Inflammatory macrophage (primary cell): ENCODE data around the gene LKAAEAR1.

Source experiments
- DNase-seq, 2 donors: peaks; one replicate each; pipeline ENCODE4 v3.0.0-alpha.2; 2020 to 2022

The LKAAEAR1 gene

GRCh38 chr20:64110411-64111068, 26.3 kb upstream of the LKAAEAR1 start:
- DNase-seq = no peak

- DNase-seq = no peak
Observed at GRCh38 chr20:64109831-64110391, 25.7 kb upstream of the LKAAEAR1 start.

- no peak for DNase-seq
Observed at GRCh38 chr20:64108731-64109681, 24.8 kb upstream of the LKAAEAR1 start.

GRCh38 chr20:64107736-64108457, 23.7 kb upstream of the LKAAEAR1 start:
- peak; percentile 66 to 76 for DNase-seq

- DNase-seq = no peak
Observed at GRCh38 chr20:64106981-64107735, 23.0 kb upstream of the LKAAEAR1 start, which contains the start of gene NPBWR2. TSS of gene NPBWR2 (minus strand) at chr20:64107565. CDS start at chr20:64106831, 734 bp downstream.

- DNase-seq = no peak
Observed at GRCh38 chr20:64106435-64106961, 22.3 kb upstream of the LKAAEAR1 start.

GRCh38 chr20:64105846-64106434, 21.7 kb upstream of the LKAAEAR1 start:
- no peak for DNase-seq

- no peak for DNase-seq
Observed at GRCh38 chr20:64104667-64105451, 20.7 kb upstream of the LKAAEAR1 start.

GRCh38 chr20:64103871-64104666, 19.9 kb upstream of the LKAAEAR1 start:
- no peak for DNase-seq

- DNase-seq = no peak
Observed at GRCh38 chr20:64102647-64103354, 18.6 kb upstream of the LKAAEAR1 start.

GRCh38 chr20:64101731-64102621, 17.8 kb upstream of the LKAAEAR1 start:
- DNase-seq = peak in 1 of 2 donors; percentile 45

- DNase-seq = no peak
Observed at GRCh38 chr20:64100946-64101688, 16.9 kb upstream of the LKAAEAR1 start.

GRCh38 chr20:64100566-64100888, 16.3 kb upstream of the LKAAEAR1 start:
- no peak for DNase-seq

- DNase-seq = no peak
Observed at GRCh38 chr20:64099880-64100565, 15.8 kb upstream of the LKAAEAR1 start.

GRCh38 chr20:64099086-64099786, 15.0 kb upstream of the LKAAEAR1 start:
- no peak for DNase-seq

GRCh38 chr20:64098471-64099013, 14.3 kb upstream of the LKAAEAR1 start:
- DNase-seq = no peak
